ENCODE measurements around the gene WDR75. TPM values are rescaled to one million over a fixed set of nuclear protein-coding genes. Genes with fewer than 3 reads are reported as not detected.

WDR75 gene
- total RNA-seq = 10 to 100 TPM; 82.1 to 82.3 TPM

- intact Hi-C loops (cut with DNase I, micrococcal nuclease) = loop anchor here (1.0 to 10.0 kb wide), 13 partner anchors 136 to 1856 kb away; partner anchors contain the start of genes ORMDL1 (in 2 of the 2), PMS1 (in 2 of the 2), SLC40A1 (in 2 of the 2) and ASNSD1 (in 1 of the 2)
These were observed at the start of gene WDR75 for GRCh38 chr2:189440947-189441708. Gene WDR75, plus strand, starts transcription at chr2:189441474. Its CDS starts 19 bp downstream, at chr2:189441493.

GRCh38 chr2:189393440-189394111 lies 47.7 kb upstream of the WDR75 start:
- Mint-ChIP-seq H3K27me3 (no peaks in the 10 kb centered on the region), H3K27ac (no peak overlapping the region), H3K4me1 (no peaks in the 10 kb centered on the region), H3K4me3 (no peak overlapping the region), H3K36me3 (ENCODE audit: low read depth) (no peaks in the 10 kb centered on the region), H3K9me3 (ENCODE audit: low read depth) (no peaks in the 10 kb centered on the region)
- intact Hi-C loops (cut with DNase I, micrococcal nuclease) = no loop called here
- CTCF ChIA-PET = interaction anchor here (0.6 kb wide), 1 partner anchor 180 kb away, joined by 3 read pairs; no protein-coding TSS in a partner anchor
- POLR2A ChIA-PET = no interaction called here
- ATAC-seq (no peak), DNase-seq (no peak)

More at GRCh38 chr2:189440947-189441708, at the start of gene WDR75:
- ChIA-PET CTCF (interaction anchor here (0.6 to 1.0 kb wide), 4 partner anchors 24 to 532 kb away, joined by 3 to 5 read pairs (median 3); partner anchors contain the start of gene ASNSD1), POLR2A (interaction anchor here (1.0 kb wide), 1 partner anchor 221 kb away, joined by 3 read pairs; no protein-coding TSS in a partner anchor)
- no peaks in the 10 kb centered on the region for H3K9me3 Mint-ChIP-seq (ENCODE audit: low read depth)
- ATAC-seq = peak; percentile 91
- no peak within 1 kb of the TSS for H3K4me3 Mint-ChIP-seq
- no peaks in the 10 kb centered on the region for H3K27me3 Mint-ChIP-seq
- H3K27ac Mint-ChIP-seq = peak within 1 kb of the TSS; percentile 99
- peak; percentile 95 for DNase-seq
- peaks cover 9% of the 10 kb centered on the region for H3K36me3 Mint-ChIP-seq (ENCODE audit: low read depth)
- peaks cover 20% of the 10 kb centered on the region for H3K4me1 Mint-ChIP-seq

- ATAC-seq = no peak
- Mint-ChIP-seq H3K9me3 (ENCODE audit: low read depth) (no peaks in the 10 kb centered on the region), H3K4me1 (no peaks in the 10 kb centered on the region), H3K27ac (no peak overlapping the region), H3K4me3 (no peak overlapping the region), H3K27me3 (no peaks in the 10 kb centered on the region), H3K36me3 (ENCODE audit: low read depth) (no peaks in the 10 kb centered on the region)
- DNase-seq = no peak
- ChIA-PET POLR2A (no interaction called here), CTCF (no interaction called here)
- intact Hi-C loops (cut with DNase I, micrococcal nuclease) = no loop called here
These were observed 46.7 kb upstream of the WDR75 start for GRCh38 chr2:189394525-189394924.

GRCh38 chr2:189402932-189403331 lies 38.3 kb upstream of the WDR75 start:
- H3K36me3 Mint-ChIP-seq (ENCODE audit: low read depth) = no peaks in the 10 kb centered on the region
- CTCF ChIA-PET = interaction anchor here (0.5 to 1.8 kb wide), 5 partner anchors 9 to 1203 kb away, joined by 3 to 6 read pairs (median 4); no protein-coding TSS in a partner anchor
- intact Hi-C loops (cut with DNase I, micrococcal nuclease) = no loop called here

GRCh38 chr2:189406586-189407233 lies 34.6 kb upstream of the WDR75 start:
- ATAC-seq = no peak
- no peaks in the 10 kb centered on the region for H3K36me3 Mint-ChIP-seq (ENCODE audit: low read depth)
- intact Hi-C loops (cut with DNase I, micrococcal nuclease) = no loop called here

More at GRCh38 chr2:189402932-189403331, 38.3 kb upstream of the WDR75 start:
- peaks cover 9% of the 10 kb centered on the region for H3K4me1 Mint-ChIP-seq
- ATAC-seq (no peak), DNase-seq (no peak)
- H3K27me3 Mint-ChIP-seq = no peaks in the 10 kb centered on the region
- H3K9me3 Mint-ChIP-seq (ENCODE audit: low read depth) = no peaks in the 10 kb centered on the region
- H3K27ac Mint-ChIP-seq = no peak overlapping the region
- POLR2A ChIA-PET = no interaction called here
- no peak overlapping the region for H3K4me3 Mint-ChIP-seq

GRCh38 chr2:189407281-189408209 lies 33.7 kb upstream of the WDR75 start:
- DNase-seq = no peak
- intact Hi-C loops (cut with DNase I, micrococcal nuclease) = no loop called here
- ChIA-PET CTCF (interaction anchor here (1.0 to 2.0 kb wide), 5 partner anchors 16 to 317 kb away, joined by 3 to 11 read pairs (median 3); no protein-coding TSS in a partner anchor), POLR2A (no interaction called here)
- no peaks in the 10 kb centered on the region for H3K27me3 Mint-ChIP-seq
- no peak overlapping the region for H3K27ac Mint-ChIP-seq
- no peaks in the 10 kb centered on the region for H3K36me3 Mint-ChIP-seq (ENCODE audit: low read depth)
- H3K9me3 Mint-ChIP-seq (ENCODE audit: low read depth) = no peaks in the 10 kb centered on the region
- no peak overlapping the region for H3K4me3 Mint-ChIP-seq
- ATAC-seq = no peak
- peaks cover 19% of the 10 kb centered on the region for H3K4me1 Mint-ChIP-seq

More at GRCh38 chr2:189406586-189407233, 34.6 kb upstream of the WDR75 start:
- Mint-ChIP-seq H3K4me3 (no peak overlapping the region), H3K9me3 (ENCODE audit: low read depth) (no peaks in the 10 kb centered on the region), H3K27me3 (no peaks in the 10 kb centered on the region), H3K4me1 (peaks cover 19% of the 10 kb centered on the region), H3K27ac (no peak overlapping the region)
- DNase-seq = no peak
- POLR2A ChIA-PET = no interaction called here
- CTCF ChIA-PET = interaction anchor here (1.0 to 2.0 kb wide), 4 partner anchors 15 to 317 kb away, joined by 3 to 11 read pairs (median 3); no protein-coding TSS in a partner anchor

- H3K4me1 Mint-ChIP-seq = peaks cover 19% of the 10 kb centered on the region
- no peaks in the 10 kb centered on the region for H3K36me3 Mint-ChIP-seq (ENCODE audit: low read depth)
- ChIA-PET POLR2A (no interaction called here), CTCF (interaction anchor here (1.4 kb wide), 1 partner anchor 314 kb away, joined by 5 read pairs; no protein-coding TSS in a partner anchor)
- ATAC-seq (no peak), DNase-seq (no peak)
- intact Hi-C loops (cut with DNase I, micrococcal nuclease) = no loop called here
- no peak overlapping the region for H3K27ac Mint-ChIP-seq
- H3K27me3 Mint-ChIP-seq = no peaks in the 10 kb centered on the region
- no peaks in the 10 kb centered on the region for H3K9me3 Mint-ChIP-seq (ENCODE audit: low read depth)
- H3K4me3 Mint-ChIP-seq = no peak overlapping the region
These were observed 33.0 kb upstream of the WDR75 start for GRCh38 chr2:189408294-189408693.

- intact Hi-C loops (cut with DNase I, micrococcal nuclease) = no loop called here
- H3K27ac Mint-ChIP-seq = no peak overlapping the region
- CTCF ChIA-PET = interaction anchor here (1.4 to 2.0 kb wide), 4 partner anchors 122 to 315 kb away, joined by 5 to 14 read pairs (median 8); no protein-coding TSS in a partner anchor
- H3K9me3 Mint-ChIP-seq (ENCODE audit: low read depth) = no peaks in the 10 kb centered on the region
- no peak overlapping the region for H3K4me3 Mint-ChIP-seq
- DNase-seq (no peak), ATAC-seq (no peak)
- POLR2A ChIA-PET = interaction anchor here (0.6 kb wide), 1 partner anchor 34 kb away, joined by 3 read pairs; no protein-coding TSS in a partner anchor
- peaks cover 19% of the 10 kb centered on the region for H3K4me1 Mint-ChIP-seq
- H3K27me3 Mint-ChIP-seq = no peaks in the 10 kb centered on the region
- H3K36me3 Mint-ChIP-seq (ENCODE audit: low read depth) = no peaks in the 10 kb centered on the region
These were observed 32.1 kb upstream of the WDR75 start for GRCh38 chr2:189409131-189409530.

- no peaks in the 10 kb centered on the region for H3K9me3 Mint-ChIP-seq (ENCODE audit: low read depth)
- no peak overlapping the region for H3K27ac Mint-ChIP-seq
- no peak for ATAC-seq
- DNase-seq = no peak
- no peaks in the 10 kb centered on the region for H3K36me3 Mint-ChIP-seq (ENCODE audit: low read depth)
- ChIA-PET CTCF (interaction anchor here (1.2 to 3.5 kb wide), 6 partner anchors 19 to 885 kb away, joined by 4 to 20 read pairs (median 8); no protein-coding TSS in a partner anchor), POLR2A (no interaction called here)
- peaks cover 19% of the 10 kb centered on the region for H3K4me1 Mint-ChIP-seq
- intact Hi-C loops (cut with DNase I, micrococcal nuclease) = loop anchor here (10.0 kb wide), 2 partner anchors 1825 to 1915 kb away; no protein-coding TSS in a partner anchor
- H3K27me3 Mint-ChIP-seq = no peaks in the 10 kb centered on the region
- H3K4me3 Mint-ChIP-seq = no peak overlapping the region
These were observed 31.6 kb upstream of the WDR75 start for GRCh38 chr2:189409647-189410046.

GRCh38 chr2:189411860-189412259 lies 29.4 kb upstream of the WDR75 start:
- H3K4me1 Mint-ChIP-seq = peaks cover 19% of the 10 kb centered on the region
- ATAC-seq (no peak), DNase-seq (no peak)
- no peaks in the 10 kb centered on the region for H3K36me3 Mint-ChIP-seq (ENCODE audit: low read depth)
- H3K27me3 Mint-ChIP-seq = no peaks in the 10 kb centered on the region
- H3K9me3 Mint-ChIP-seq (ENCODE audit: low read depth) = no peaks in the 10 kb centered on the region
- intact Hi-C loops (cut with DNase I, micrococcal nuclease) = loop anchor here (1.0 to 10.0 kb wide), 7 partner anchors 121 to 1917 kb away; no protein-coding TSS in a partner anchor
- no peak overlapping the region for H3K27ac Mint-ChIP-seq
- POLR2A ChIA-PET = no interaction called here
- H3K4me3 Mint-ChIP-seq = no peak overlapping the region
- CTCF ChIA-PET = interaction anchor here (0.7 to 3.7 kb wide), 18 partner anchors 9 to 887 kb away, joined by 3 to 51 read pairs (median 4); no protein-coding TSS in a partner anchor
